SK-N-SH (cell line): ENCODE results near the gene KIF25. TPM values are rescaled to one million over a fixed set of nuclear protein-coding genes. Genes with fewer than 3 reads are reported as not detected.

Experiments used
- CTCF ChIA-PET: fragments of 300-600, 350-600 bp; formaldehyde crosslinking; extraction: SDS; loops from one replicate; lab custom pipeline; 2021; lab: Yijun Ruan, JAX
- POLR2A ChIA-PET: fragments of 350-600 bp; sonication (Branson Sonifier 250); formaldehyde crosslinking; extraction: SDS; loops from one replicate; lab custom pipeline; 2020; ENCODE audit warnings: antibody characterized with exemption, inconsistent platforms; lab: Yijun Ruan, JAX
- DNase-seq: peaks from one replicate; pipeline ENCODE4 v3.0.0; 2012
- H2AFZ ChIP-seq: fragments of 200-600 bp; sonication (generic); 2 replicates; pipeline ENCODE4 v1.8.1; 2016; ENCODE audit warnings: antibody characterized with exemption, mild to moderate bottlenecking, low read depth
- H3F3A ChIP-seq: fragments of 200-600 bp; sonication (generic); replicated peaks from 2 replicates; pipeline ENCODE3; 2016; ENCODE audit warnings: antibody characterized with exemption, mild to moderate bottlenecking; ENCODE audit not compliant: insufficient read depth
- H3K27ac ChIP-seq, 2 experiments: fragments of 200-500 bp in 1 of 2; fragments of 200-600 bp in 1 of 2; sonication (Bioruptor generic) in 1 of 2; sonication (generic), shearing (Covaris generic) in 1 of 2; 2 replicates each; pipeline versions ENCODE4 v1.5.1 to v1.6.1; 2014 to 2016; ENCODE audit warnings: low read depth in 2 of 2, inconsistent platforms in 1 of 2, low read length in 1 of 2, mild to moderate bottlenecking in 1 of 2, mixed read lengths in 1 of 2
- H3K27me3 ChIP-seq: fragments of 200-600 bp; sonication (generic), shearing (Covaris generic); 2 replicates; pipeline ENCODE4 v1.6.1; 2016; ENCODE audit warnings: mixed run types; ENCODE audit not compliant: insufficient read depth
- H3K36me3 ChIP-seq, 2 experiments: fragments of 200-500 bp in 1 of 2; fragments of 200-600 bp in 1 of 2; sonication (Bioruptor generic) in 1 of 2; sonication (generic) in 1 of 2; replicated peaks in 1 of 2; 2 replicates each; pipeline versions ENCODE3 to v1.5.1; 2014 to 2016; ENCODE audit warnings: low read length in 1 of 2, mild to moderate bottlenecking in 1 of 2; ENCODE audit not compliant: insufficient read depth in 2 of 2, control insufficient read depth in 1 of 2
- H3K4me1 ChIP-seq, 2 experiments: fragments of 200-500 bp in 1 of 2; fragments of 200-600 bp in 1 of 2; sonication (Bioruptor generic) in 1 of 2; sonication (generic), shearing (Covaris generic) in 1 of 2; 2 replicates each; pipeline versions ENCODE4 v1.5.1 to v1.6.1; 2014 to 2016; ENCODE audit warnings: low read depth in 1 of 2, low read length in 1 of 2, mixed run types in 1 of 2; ENCODE audit not compliant: insufficient read depth in 2 of 2, control insufficient read depth in 1 of 2
- H3K4me2 ChIP-seq: fragments of 200-600 bp; sonication (generic), shearing (Covaris generic); 2 replicates; pipeline ENCODE4 v1.6.1; 2017; ENCODE audit warnings: mixed run types
- H3K4me3 ChIP-seq, 2 experiments: fragments of 200-500 bp in 1 of 2; fragments of 200-600 bp in 1 of 2; sonication (Bioruptor generic) in 1 of 2; sonication (generic), shearing (Covaris generic) in 1 of 2; 2 replicates each; pipeline versions ENCODE4 v1.5.1 to v1.8.1; 2014 to 2016; ENCODE audit warnings: low read depth in 2 of 2, inconsistent platforms in 1 of 2, low read length in 1 of 2, mild to moderate bottlenecking in 1 of 2, mixed read lengths in 1 of 2, moderate library complexity in 1 of 2
- H3K79me2 ChIP-seq: fragments of 200-600 bp; sonication (generic); 2 replicates; pipeline ENCODE4 v1.8.1; 2017; ENCODE audit warnings: mild to moderate bottlenecking; ENCODE audit not compliant: insufficient read depth
- H3K9ac ChIP-seq: fragments of 200-600 bp; sonication (generic); 2 replicates; pipeline ENCODE4 v1.6.1; 2017; ENCODE audit warnings: mixed run types
- H3K9me2 ChIP-seq: fragments of 200-600 bp; sonication (generic); 2 replicates; pipeline ENCODE4 v1.6.1; 2017; ENCODE audit warnings: mixed run types
- H3K9me3 ChIP-seq: fragments of 200-600 bp; sonication (generic); 2 replicates; pipeline ENCODE4 v1.6.1; 2017; ENCODE audit warnings: mixed run types, mild to moderate bottlenecking, moderate library complexity
- H4K20me1 ChIP-seq: fragments of 200-600 bp; sonication (generic); 2 replicates; pipeline ENCODE4 v1.6.1; 2017; ENCODE audit warnings: mild to moderate bottlenecking, mixed run types; ENCODE audit not compliant: insufficient read depth
- CHD2 ChIP-seq: fragments of 150-350 bp; IDR thresholded peaks from 2 replicates; pipeline ENCODE4 v1.6.1; 2018; ENCODE audit warnings: low read length; ENCODE audit not compliant: partially characterized antibody
- EZH2phosphoT487 ChIP-seq: fragments of 200-600 bp; sonication (generic); IDR thresholded peaks from 2 replicates; pipeline ENCODE4 v1.6.1; 2017; ENCODE audit warnings: low read depth, mixed run types, mild to moderate bottlenecking, antibody characterized with exemption, moderate library complexity, borderline replicate concordance
- GABPA ChIP-seq: IDR thresholded peaks from 2 replicates; pipeline ENCODE4 v1.4.0; 2012; ENCODE audit warnings: low read depth, mild to moderate bottlenecking
- JUND ChIP-seq: IDR thresholded peaks from 2 replicates; pipeline ENCODE4 v1.4.0; 2012
- MXI1 ChIP-seq: IDR thresholded peaks from 2 replicates; pipeline ENCODE4 v1.6.1; 2012; ENCODE audit warnings: mild to moderate bottlenecking, low read depth, low read length, improper control_type of control experiment
- POLR2AphosphoS5 ChIP-seq: IDR thresholded peaks from 2 replicates; pipeline ENCODE4 v1.6.1; 2012; ENCODE audit warnings: low read depth, low read length
- RCOR1 ChIP-seq: fragments of 150-350 bp; IDR thresholded peaks from 2 replicates; pipeline ENCODE4 v1.6.1; 2017; ENCODE audit warnings: antibody characterized with exemption, low read length
- REST ChIP-seq: IDR thresholded peaks from 2 replicates; pipeline ENCODE4 v1.6.1; 2012; ENCODE audit warnings: mild to moderate bottlenecking, low read depth, low read length, moderate library complexity
- RFX5 ChIP-seq: IDR thresholded peaks from 2 replicates; pipeline ENCODE4 v1.6.1; 2012; ENCODE audit warnings: mild to moderate bottlenecking, improper control_type of control experiment, low read length
- RXRA ChIP-seq: IDR thresholded peaks from 2 replicates; pipeline ENCODE4 v1.4.0; 2012; ENCODE audit warnings: low read depth, mild to moderate bottlenecking, borderline replicate concordance
- SIN3A ChIP-seq: IDR thresholded peaks from 2 replicates; pipeline ENCODE4 v1.6.1; 2012; ENCODE audit warnings: low read depth, mild to moderate bottlenecking, low read length, moderate library complexity, borderline replicate concordance
- SMC3 ChIP-seq: IDR thresholded peaks from 2 replicates; pipeline ENCODE4 v1.6.1; 2012; ENCODE audit warnings: low read depth, low read length, improper control_type of control experiment
- TAF1 ChIP-seq: IDR thresholded peaks from 2 replicates; pipeline ENCODE4 v1.6.1; 2012; ENCODE audit warnings: low read depth, mild to moderate bottlenecking, low read length, moderate library complexity, borderline replicate concordance
- TEAD4 ChIP-seq: IDR thresholded peaks from 2 replicates; pipeline ENCODE4 v1.4.0; 2012; ENCODE audit warnings: mild to moderate bottlenecking, borderline replicate concordance; ENCODE audit not compliant: insufficient read depth
- USF2 ChIP-seq: fragments of 150-350 bp; IDR thresholded peaks from 2 replicates; pipeline ENCODE4 v1.6.1; 2017; ENCODE audit warnings: antibody characterized with exemption, low read length, low read depth, borderline replicate concordance
- WGBS: methylation state at CpG from one replicate; pipeline ENCODE4 v1.1.6; 2017; ENCODE audit warnings: low lambda C conversion rate; 5-methylcytosine and 5-hydroxymethylcytosine counted together
- polyA plus RNA-seq, 3 experiments: library from polyadenylated mRNA; depleted of rRNA; stranded (reverse); fragments of >200 nt; gene quantifications; 2 replicates each; pipeline ENCODE4 v1.2.3, GENCODE V29; 2012
- TF ChIP-seq, protein P1 (sequence below): fragments of 200-600 bp; sonication (generic); IDR thresholded peaks from 2 replicates; pipeline ENCODE4 v1.6.1; 2017; ENCODE audit warnings: antibody characterized with exemption, mild to moderate bottlenecking, moderate library complexity
- TF ChIP-seq, protein P2 (sequence below): fragments of 150-350 bp; IDR thresholded peaks from 2 replicates; pipeline ENCODE4 v1.6.1; 2016; ENCODE audit warnings: mild to moderate bottlenecking, low read depth, low read length

The KIF25 gene
- polyA plus RNA-seq, 1 of the 3 experiments (the other 2 are of a cell fraction): not detected

- no peaks in the 10 kb centered on the region for H3K9me2 ChIP-seq
- H2AFZ ChIP-seq: no peak overlapping the region
- H3K27me3 ChIP-seq: no peaks in the 10 kb centered on the region
- no peaks in the 10 kb centered on the region for H3F3A ChIP-seq
- no peak for TF ChIP-seq TEAD4
- TF ChIP-seq, all 33 proteins: peak for 0
- no peaks in the 10 kb centered on the region for H3K79me2 ChIP-seq
- POLR2A ChIA-PET: no interaction called here
- no peak overlapping the region for H3K4me2 ChIP-seq
- no peaks in the 10 kb centered on the region for H4K20me1 ChIP-seq
- peaks cover 6 to 10% of the 10 kb centered on the region in 2 experiments; a peak in 2 of 4 replicates for H3K4me1 ChIP-seq
- H3K9me3 ChIP-seq: no peaks in the 10 kb centered on the region
- no peak overlapping the region for H3K9ac ChIP-seq
- H3K36me3 ChIP-seq: no peaks in the 10 kb centered on the region
- CTCF ChIA-PET: no interaction called here
- no peak for DNase-seq
- 67% methylated on average over 8 of the region's 13 CpGs for WGBS
- H3K27ac ChIP-seq: no peak overlapping the region
- no peak overlapping the region for H3K4me3 ChIP-seq
Measured at GRCh38 chr6:168038576-168039140, 41.2 kb downstream of the KIF25 start.

GRCh38 chr6:168039301-168039700 lies 41.8 kb downstream of the KIF25 start:
- no peak overlapping the region for H3K27ac ChIP-seq
- no peaks in the 10 kb centered on the region for H3K27me3 ChIP-seq
- H3K36me3 ChIP-seq: no peaks in the 10 kb centered on the region
- no peaks in the 10 kb centered on the region for H3K9me2 ChIP-seq
- POLR2A ChIA-PET: no interaction called here
- no peak overlapping the region for H3K4me3 ChIP-seq
- H4K20me1 ChIP-seq: no peaks in the 10 kb centered on the region
- no peak overlapping the region for H3K9ac ChIP-seq
- CTCF ChIA-PET: no interaction called here
- H3K79me2 ChIP-seq: no peaks in the 10 kb centered on the region
- no peak overlapping the region for H3K4me2 ChIP-seq
- H3K4me1 ChIP-seq: peaks cover 6 to 10% of the 10 kb centered on the region in 2 experiments; a peak in 2 of 4 replicates
- H3K9me3 ChIP-seq: no peaks in the 10 kb centered on the region
- no peaks in the 10 kb centered on the region for H3F3A ChIP-seq
- no peak for DNase-seq
- no peak for TF ChIP-seq MXI1
- TF ChIP-seq USF2: no peak
- no peak for TF ChIP-seq EZH2phosphoT487
- TF ChIP-seq SMC3: no peak
- TF ChIP-seq, protein P1, sequence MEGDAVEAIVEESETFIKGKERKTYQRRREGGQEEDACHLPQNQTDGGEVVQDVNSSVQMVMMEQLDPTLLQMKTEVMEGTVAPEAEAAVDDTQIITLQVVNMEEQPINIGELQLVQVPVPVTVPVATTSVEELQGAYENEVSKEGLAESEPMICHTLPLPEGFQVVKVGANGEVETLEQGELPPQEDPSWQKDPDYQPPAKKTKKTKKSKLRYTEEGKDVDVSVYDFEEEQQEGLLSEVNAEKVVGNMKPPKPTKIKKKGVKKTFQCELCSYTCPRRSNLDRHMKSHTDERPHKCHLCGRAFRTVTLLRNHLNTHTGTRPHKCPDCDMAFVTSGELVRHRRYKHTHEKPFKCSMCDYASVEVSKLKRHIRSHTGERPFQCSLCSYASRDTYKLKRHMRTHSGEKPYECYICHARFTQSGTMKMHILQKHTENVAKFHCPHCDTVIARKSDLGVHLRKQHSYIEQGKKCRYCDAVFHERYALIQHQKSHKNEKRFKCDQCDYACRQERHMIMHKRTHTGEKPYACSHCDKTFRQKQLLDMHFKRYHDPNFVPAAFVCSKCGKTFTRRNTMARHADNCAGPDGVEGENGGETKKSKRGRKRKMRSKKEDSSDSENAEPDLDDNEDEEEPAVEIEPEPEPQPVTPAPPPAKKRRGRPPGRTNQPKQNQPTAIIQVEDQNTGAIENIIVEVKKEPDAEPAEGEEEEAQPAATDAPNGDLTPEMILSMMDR: no peak
- no peak for TF ChIP-seq JUND
- TF ChIP-seq TAF1: no peak
- TF ChIP-seq GABPA: no peak
- no peak for TF ChIP-seq RFX5
- TF ChIP-seq, protein P2, sequence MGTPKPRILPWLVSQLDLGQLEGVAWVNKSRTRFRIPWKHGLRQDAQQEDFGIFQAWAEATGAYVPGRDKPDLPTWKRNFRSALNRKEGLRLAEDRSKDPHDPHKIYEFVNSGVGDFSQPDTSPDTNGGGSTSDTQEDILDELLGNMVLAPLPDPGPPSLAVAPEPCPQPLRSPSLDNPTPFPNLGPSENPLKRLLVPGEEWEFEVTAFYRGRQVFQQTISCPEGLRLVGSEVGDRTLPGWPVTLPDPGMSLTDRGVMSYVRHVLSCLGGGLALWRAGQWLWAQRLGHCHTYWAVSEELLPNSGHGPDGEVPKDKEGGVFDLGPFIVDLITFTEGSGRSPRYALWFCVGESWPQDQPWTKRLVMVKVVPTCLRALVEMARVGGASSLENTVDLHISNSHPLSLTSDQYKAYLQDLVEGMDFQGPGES: no peak
- TF ChIP-seq TEAD4: no peak
- TF ChIP-seq RXRA: no peak
- TF ChIP-seq REST: no peak
- no peak for TF ChIP-seq POLR2AphosphoS5
- TF ChIP-seq RCOR1: no peak
- TF ChIP-seq CHD2: no peak
- no peak for TF ChIP-seq SIN3A
- no peak overlapping the region for H2AFZ ChIP-seq
- WGBS: 52% methylated on average over 4 of the region's 4 CpGs
